PC-3 (cell line): ENCODE data around the gene TMEM44. TPM values are rescaled to one million over a fixed set of nuclear protein-coding genes. Genes with fewer than 3 reads are reported as not detected.

Experiments
- ATAC-seq: fragments of 200-7000 bp; cut with Tn5 transposase; 2 replicates; pipeline ENCODE4 v1.9.1; 2020; ENCODE audit warnings: mild to moderate bottlenecking, moderate library complexity
- BruUV-seq: library from RNA; stranded (reverse); fragments of 400-500 nt; replicated peaks from 2 replicates; lab custom pipeline; 2021; lab: Mats Ljungman, UMichigan
- CTCF ChIA-PET: fragments of 300-600 bp; sonication (Branson Sonifier 250); formaldehyde crosslinking; loops from one replicate; lab custom pipeline; 2022; ENCODE audit warnings: antibody characterized with exemption; lab: Charles Lee
- POLR2A ChIA-PET: fragments of 300-600 bp; sonication (Branson Sonifier 250); formaldehyde crosslinking; loops from one replicate; lab custom pipeline; 2022; ENCODE audit warnings: antibody characterized with exemption; ENCODE audit not compliant: unreplicated experiment; lab: Charles Lee
- DNase-seq: peaks from one replicate; pipeline ENCODE4 v3.0.0-alpha.2; 2015
- H2AFZ ChIP-seq: fragments of 300-600 bp; sonication (generic); 2 replicates; pipeline ENCODE4 v1.6.0; 2016; ENCODE audit warnings: antibody characterized with exemption, low read length
- H3F3A ChIP-seq: fragments of 300-600 bp; sonication (generic); one replicate; pipeline ENCODE4 v1.6.0; 2017; ENCODE audit warnings: antibody characterized with exemption, low read length, control low read depth, mild to moderate bottlenecking; ENCODE audit not compliant: unreplicated experiment
- H3K27ac ChIP-seq: fragments of 300-600 bp; sonication (generic); 2 replicates; pipeline ENCODE4 v1.5.1; 2016; ENCODE audit warnings: mild to moderate bottlenecking, low read length
- H3K27me3 ChIP-seq: fragments of 300-600 bp; sonication (generic); 2 replicates; pipeline ENCODE4 v1.6.1; 2016; ENCODE audit warnings: low read length, mixed read lengths
- H3K36me3 ChIP-seq: fragments of 300-600 bp; sonication (generic); 2 replicates; pipeline ENCODE4 v1.6.1; 2016; ENCODE audit warnings: low read depth, mixed run types, low read length, mixed read lengths
- H3K4me1 ChIP-seq: fragments of 300-600 bp; sonication (generic); 2 replicates; pipeline ENCODE4 v1.5.1; 2016; ENCODE audit warnings: low read length; ENCODE audit not compliant: insufficient read depth
- H3K4me2 ChIP-seq: fragments of 300-600 bp; sonication (generic); 2 replicates; pipeline ENCODE4 v1.6.0; 2016; ENCODE audit warnings: low read length
- H3K4me3 ChIP-seq: fragments of 300-600 bp; sonication (generic); 2 replicates; pipeline ENCODE4 v1.5.1; 2016; ENCODE audit warnings: mild to moderate bottlenecking, low read length, mixed read lengths
- H3K79me2 ChIP-seq: fragments of 300-600 bp; sonication (generic); 2 replicates; pipeline ENCODE4 v1.6.1; 2017; ENCODE audit warnings: low read length, mixed read lengths
- H3K9ac ChIP-seq: fragments of 300-600 bp; sonication (generic); 2 replicates; pipeline ENCODE4 v1.6.0; 2016; ENCODE audit warnings: mild to moderate bottlenecking, low read length
- H3K9me2 ChIP-seq: fragments of 300-600 bp; sonication (generic); replicated peaks from 2 replicates; pipeline ENCODE4 v1.6.1; 2016; ENCODE audit warnings: mixed run types, low read length, mixed read lengths
- H3K9me3 ChIP-seq: fragments of 300-600 bp; sonication (generic); 2 replicates; pipeline ENCODE4 v1.6.1; 2016; ENCODE audit warnings: low read length, mixed read lengths
- H4K20me1 ChIP-seq: fragments of 300-600 bp; sonication (generic); 2 replicates; pipeline ENCODE4 v1.6.1; 2016; ENCODE audit warnings: low read length, mixed read lengths
- CTCF ChIP-seq: fragments of 300-600 bp; sonication (generic); conservative IDR thresholded peaks from 2 replicates; pipeline ENCODE4 v1.5.1; 2017; ENCODE audit warnings: antibody characterized with exemption, low read depth, mild to moderate bottlenecking, low read length
- EZH2 ChIP-seq: fragments of 300-600 bp; sonication (generic); IDR thresholded peaks from one replicate; pipeline ENCODE4 v1.6.1; 2017; ENCODE audit warnings: antibody characterized with exemption, mild to moderate bottlenecking, low read length; ENCODE audit not compliant: unreplicated experiment
- EZH2phosphoT487 ChIP-seq: fragments of 300-600 bp; sonication (generic); IDR thresholded peaks from 2 replicates; pipeline ENCODE4 v1.6.1; 2018; ENCODE audit warnings: mild to moderate bottlenecking, antibody characterized with exemption, low read length, borderline replicate concordance
- intact Hi-C: fragments of 100-400 bp; cut with micrococcal nuclease; formaldehyde crosslinking; loops from 2 replicates; pipeline ENCODE4 v1.9.0; 2023
- total RNA-seq: library from RNA; depleted of rRNA; stranded (reverse); fragments of >200 nt; gene quantifications from 2 replicates; pipeline ENCODE4 v1.2.3, GENCODE V29; 2014

Gene TMEM44
- total RNA-seq, 1 experiment from 2014 or later = 16.6 TPM

DNA sequence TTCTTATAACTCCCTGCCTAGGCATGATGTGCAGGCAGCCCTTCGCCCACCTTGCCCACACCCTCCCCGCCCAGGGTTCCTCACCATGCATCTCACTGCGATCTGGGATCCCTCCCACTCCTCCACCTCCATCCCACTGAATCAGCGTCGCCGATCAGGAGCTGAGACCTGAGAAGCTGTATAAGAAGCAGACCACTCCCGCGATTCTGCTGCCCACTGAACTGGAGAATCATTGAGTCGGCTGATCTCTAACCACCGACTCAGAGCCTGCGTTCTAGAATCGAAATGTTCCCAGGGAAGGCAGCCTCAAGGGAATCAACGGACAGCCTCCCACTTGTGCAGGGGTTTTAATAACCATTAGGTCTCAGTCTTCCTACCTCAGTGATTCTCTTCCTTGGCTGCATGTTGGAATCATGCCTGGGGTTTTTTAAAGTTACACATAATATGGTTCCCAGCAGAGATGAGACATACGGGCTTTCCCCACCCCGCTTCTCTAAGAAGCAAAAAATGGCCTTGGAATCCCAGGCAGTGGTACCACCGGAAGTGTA lies 60.2 kb downstream of the TMEM44 start:
- Histone ChIP-seq H3K27me3 (no peaks in the 10 kb centered on the region), H3K27ac (no peak overlapping the region), H4K20me1 (no peaks in the 10 kb centered on the region), H3K4me3 (no peak overlapping the region), H3K9me2 (no peaks in the 10 kb centered on the region), H3F3A (no peaks in the 10 kb centered on the region), H3K36me3 (no peaks in the 10 kb centered on the region), H3K4me1 (peaks cover 32% of the 10 kb centered on the region), H3K4me2 (no peak overlapping the region), H3K9ac (no peak overlapping the region), H2AFZ (no peak overlapping the region), H3K79me2 (no peaks in the 10 kb centered on the region), H3K9me3 (no peaks in the 10 kb centered on the region)
- ChIA-PET CTCF (interaction anchor here (0.6 to 2.4 kb wide), 3 partner anchors 21 to 101 kb away, joined by 3 to 12 read pairs (median 6); no protein-coding TSS in a partner anchor), POLR2A (no interaction called here)
- TF ChIP-seq EZH2 = no peak
- TF ChIP-seq CTCF = no peak
- TF ChIP-seq EZH2phosphoT487 = no peak
- BruUV-seq = no TSS peak
- ATAC-seq (no peak), DNase-seq (no peak)
- intact Hi-C loops = loop anchor here (5.0 kb wide), 1 partner anchor 36 kb away; no protein-coding TSS in a partner anchor

DNA sequence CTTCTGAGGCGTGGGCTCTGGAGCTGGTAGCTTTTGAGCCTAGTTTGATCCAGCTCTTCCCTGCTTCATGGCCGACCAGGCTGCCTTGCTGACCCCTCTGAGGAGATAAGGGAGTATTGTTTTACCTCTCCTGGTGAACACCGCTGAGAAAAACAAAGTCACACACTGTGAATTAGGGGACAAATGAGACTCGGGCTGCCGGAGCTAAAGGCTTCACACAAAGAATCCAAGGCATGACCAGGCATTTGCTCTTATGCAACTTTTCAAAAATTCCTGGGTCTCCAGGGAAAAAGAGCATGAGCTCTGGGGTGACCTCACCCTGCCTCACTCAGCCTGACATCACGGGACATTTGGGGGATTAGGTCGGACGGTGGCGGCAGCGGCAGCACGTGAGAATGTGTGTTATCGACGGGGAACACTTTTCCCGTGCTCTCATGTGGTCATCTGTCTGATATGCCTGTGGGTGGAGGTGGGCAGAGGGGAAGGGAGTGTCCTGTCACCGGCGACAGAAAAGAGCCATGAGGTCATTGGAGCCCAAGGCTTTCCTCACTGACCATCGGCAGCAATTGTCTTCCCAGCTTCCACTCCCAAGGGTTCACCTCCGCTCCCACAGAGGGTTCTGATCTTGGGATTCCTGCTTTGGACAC lies 61.0 kb downstream of the TMEM44 start:
- Histone ChIP-seq H3K4me1 (peaks cover 25% of the 10 kb centered on the region), H3K36me3 (no peaks in the 10 kb centered on the region), H3K27me3 (no peaks in the 10 kb centered on the region), H4K20me1 (no peaks in the 10 kb centered on the region), H3K9ac (no peak overlapping the region), H3K9me2 (no peaks in the 10 kb centered on the region), H2AFZ (no peak overlapping the region), H3K79me2 (no peaks in the 10 kb centered on the region), H3K4me3 (no peak overlapping the region), H3K4me2 (no peak overlapping the region), H3K27ac (no peak overlapping the region), H3K9me3 (no peaks in the 10 kb centered on the region), H3F3A (no peaks in the 10 kb centered on the region)
- BruUV-seq = no TSS peak
- ATAC-seq (no peak), DNase-seq (no peak)
- TF ChIP-seq EZH2 = no peak
- TF ChIP-seq CTCF = no peak
- no peak for TF ChIP-seq EZH2phosphoT487
- POLR2A ChIA-PET = no interaction called here
- CTCF ChIA-PET = interaction anchor here (1.2 kb wide), 1 partner anchor 100 kb away, joined by 4 read pairs; no protein-coding TSS in a partner anchor
- intact Hi-C loops = loop anchor here (5.0 kb wide), 1 partner anchor 35 kb away; no protein-coding TSS in a partner anchor
